HepG2 (cell line): ENCODE data around the gene SNU13. TPM values are rescaled to one million over a fixed set of nuclear protein-coding genes. Genes with fewer than 3 reads are reported as not detected.
A peak's percentile ranks its signal among the peaks of the same experiment; 100 is the strongest.

ENCODE experiments used
- ATAC-seq: fragments of 200-7000 bp; cut with Tn5 transposase; 3 replicates; pipeline ENCODE4 v1.9.1; 2020; ENCODE audit warnings: mild to moderate bottlenecking, moderate library complexity
- BruUV-seq: library from RNA; stranded (reverse); fragments of 400-500 nt; replicated peaks from 2 replicates; lab custom pipeline; 2021; lab: Mats Ljungman, UMichigan
- CTCF ChIA-PET: fragments of 300-600 bp; formaldehyde crosslinking; extraction: SDS; loops from one replicate; lab custom pipeline; 2021; ENCODE audit warnings: low total read pairs, inconsistent platforms, low intra/inter-chr PET ratio; lab: Yijun Ruan, JAX
- POLR2A ChIA-PET: fragments of 350-600 bp; sonication (Branson Sonifier 250); formaldehyde crosslinking; loops from one replicate; lab custom pipeline; 2020; ENCODE audit warnings: antibody characterized with exemption, inconsistent platforms; lab: Yijun Ruan, JAX
- DNase-seq: peaks from one replicate; pipeline ENCODE4 v3.0.0-alpha.2; 2015; ENCODE audit warnings: low spot score
- FAIRE-seq: peaks from 3 replicates; lab custom pipeline; 2011; peaks lifted over from hg19 to GRCh38; lab: Jason Lieb, UNC
- H2AFZ ChIP-seq: one replicate; pipeline ENCODE4 v1.6.1; 2011; ENCODE audit warnings: low read length, inconsistent platforms
- H3K27ac ChIP-seq: fragments of 300-600 bp; 3 replicates; pipeline ENCODE4 v1.8.0; 2011; ENCODE audit warnings: mixed run types, mild to moderate bottlenecking, mixed read lengths, low read length, inconsistent platforms; ENCODE audit not compliant: insufficient read depth; ENCODE audit errors: extremely low read length
- H3K27me3 ChIP-seq, 2 experiments: fragments of 200-600 bp in 1 of 2; 2 replicates in 1 of 2; 3 replicates in 1 of 2; pipeline versions ENCODE4 v1.6.0 to v1.8.0; 2011; ENCODE audit warnings: low read length in 2 of 2, mild to moderate bottlenecking in 2 of 2, moderate library complexity in 2 of 2, inconsistent platforms in 1 of 2; ENCODE audit not compliant: insufficient read depth in 2 of 2, control insufficient read depth in 1 of 2
- H3K36me3 ChIP-seq, 2 experiments: fragments of 200-600 bp in 1 of 2; replicated peaks in 1 of 2; 2 replicates in 1 of 2; 3 replicates in 1 of 2; pipeline versions ENCODE4 v1.5.1 to v1.8.0; 2011; ENCODE audit warnings: low read length in 2 of 2, inconsistent platforms in 1 of 2; ENCODE audit not compliant: insufficient read depth in 2 of 2, control insufficient read depth in 1 of 2
- H3K4me1 ChIP-seq: 2 replicates; pipeline ENCODE4 v1.5.1; 2012; ENCODE audit warnings: low read length, inconsistent platforms; ENCODE audit not compliant: insufficient read depth
- H3K4me2 ChIP-seq: 2 replicates; pipeline ENCODE4 v1.6.0; 2011; ENCODE audit warnings: low read depth, low read length, inconsistent platforms
- H3K4me3 ChIP-seq, 3 experiments: fragments of 200-600 bp in 1 of 3; sonication (generic), shearing (Covaris generic) in 1 of 3; replicated peaks in 1 of 3; 2 replicates each; pipeline ENCODE4 v1.5.1; 2011 to 2016; ENCODE audit warnings: low read length in 3 of 3, inconsistent platforms in 2 of 3, low read depth in 2 of 3, mild to moderate bottlenecking in 2 of 3, control low read depth in 1 of 3, mixed read lengths in 1 of 3; ENCODE audit not compliant: insufficient read depth in 1 of 3
- H3K79me2 ChIP-seq: one replicate; pipeline ENCODE4 v1.6.1; 2011; ENCODE audit warnings: low read length, inconsistent platforms; ENCODE audit not compliant: insufficient read depth
- H3K9ac ChIP-seq: 2 replicates; pipeline ENCODE4 v1.6.0; 2011; ENCODE audit warnings: mild to moderate bottlenecking, low read depth, low read length, inconsistent platforms; ENCODE audit not compliant: insufficient read depth
- H3K9me3 ChIP-seq: 2 replicates; pipeline ENCODE4 v1.5.1; 2012; ENCODE audit warnings: mild to moderate bottlenecking, low read length
- H4K20me1 ChIP-seq: 2 replicates; pipeline ENCODE4 v1.6.0; 2011; ENCODE audit warnings: inconsistent platforms, mild to moderate bottlenecking, low read length, moderate library complexity; ENCODE audit not compliant: insufficient read depth
- FOXM1 ChIP-seq: sonication (generic); formaldehyde crosslinking; IDR thresholded peaks from 2 replicates; pipeline ENCODE4 v1.5.0; 2020; ENCODE audit warnings: missing genetic modification reagents
- HNF4A ChIP-seq: sonication (generic); formaldehyde crosslinking; IDR thresholded peaks from 2 replicates; pipeline ENCODE4 v1.4.0; 2020; ENCODE audit warnings: missing genetic modification reagents
- SMC3 ChIP-seq: IDR thresholded peaks from 2 replicates; pipeline ENCODE4 v1.6.1; 2011; ENCODE audit warnings: low read length, improper control_type of control experiment
- ZNF572 ChIP-seq: sonication (generic); formaldehyde crosslinking; IDR thresholded peaks from 2 replicates; pipeline ENCODE4 v1.5.1; 2020; ENCODE audit warnings: mild to moderate bottlenecking, missing genetic modification reagents
- WGBS: methylation state at CpG from one replicate; pipeline ENCODE4 v1.1.6; 2017; ENCODE audit warnings: low lambda C conversion rate; 5-methylcytosine and 5-hydroxymethylcytosine counted together
- in situ Hi-C: cut with HindIII; loops from 2 replicates; pipeline ENCODE4 v1.10.0; 2017; ENCODE audit warnings: low pct_unique_long_range_greater_than_20kb; ENCODE audit not compliant: extremely low pct_ligation_motif_present
- intact Hi-C: fragments of 100-400 bp; cut with micrococcal nuclease; formaldehyde crosslinking; loops from one replicate; pipeline ENCODE4 v1.10.0; 2022; ENCODE audit not compliant: unreplicated experiment
- polyA plus RNA-seq, 8 experiments: library from polyadenylated mRNA; depleted of rRNA in 3 of 8; stranded (reverse) in 7 of 8; unstranded in 1 of 8; fragments of >200 nt; fragmentation: Illumina TruSeq in 4 of 8; extraction: Trizol in 4 of 8; gene quantifications; 2 replicates each; pipeline versions ENCODE4 v1.2.1 to v1.2.3, GENCODE V29; 2011 to 2016; ENCODE audit warnings: low read depth in 4 of 8, missing spikeins in 1 of 8, mixed read lengths in 1 of 8; ENCODE audit not compliant: insufficient read depth in 1 of 8
- total RNA-seq, 5 experiments: library from RNA; depleted of rRNA; stranded (reverse); fragments of >200 nt; fragmentation: Illumina TruSeq; extraction: Trizol; gene quantifications; 2 replicates each; pipeline ENCODE4 v1.2.3, GENCODE V29; 2016; ENCODE audit warnings: low read depth in 1 of 5
- TF ChIP-seq, protein P1 (sequence below): IDR thresholded peaks from 2 replicates; pipeline ENCODE4 v1.4.0; 2020; ENCODE audit warnings: mild to moderate bottlenecking, missing genetic modification reagents

SNU13 gene
- total and polyA plus RNA-seq, 2 of the 13 experiments (the other 11 are each of a cell fraction or from before 2014, with no cell fraction given), result 203 to 287 TPM

DNA sequence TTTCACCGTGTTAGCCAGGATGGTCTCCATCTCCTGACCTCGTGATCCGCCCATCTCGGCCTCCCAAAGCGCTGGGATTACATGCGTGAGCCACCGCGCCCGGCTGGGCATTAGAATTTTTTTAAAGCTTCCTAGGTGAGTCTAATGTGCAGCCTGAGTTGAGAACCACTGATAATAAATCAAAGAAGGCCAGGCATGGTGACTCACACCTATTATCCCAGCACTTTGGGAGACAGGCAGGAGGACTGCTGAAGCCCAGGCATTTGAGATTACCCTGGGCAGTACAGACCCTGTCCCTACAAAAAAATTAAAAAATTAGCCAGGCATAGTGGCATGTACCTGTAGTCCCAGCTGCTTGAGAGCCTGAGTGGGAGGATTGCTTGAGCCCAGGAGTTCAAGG, 24.3 kb upstream of the SNU13 start:
- DNase-seq, result peak; percentile 22
- FAIRE-seq, result no peak

More for the DNA sequence above, 24.3 kb upstream of the SNU13 start:
- TF ChIP-seq FOXM1 (CRISPR knock-in tag), result no peak
- TF ChIP-seq HNF4A, result peak; percentile 43; the same call in 1 of the 2 replicates
- no peak for TF ChIP-seq ZNF572 (CRISPR knock-in tag)
- no peak for TF ChIP-seq SMC3
- TF ChIP-seq, protein P1, sequence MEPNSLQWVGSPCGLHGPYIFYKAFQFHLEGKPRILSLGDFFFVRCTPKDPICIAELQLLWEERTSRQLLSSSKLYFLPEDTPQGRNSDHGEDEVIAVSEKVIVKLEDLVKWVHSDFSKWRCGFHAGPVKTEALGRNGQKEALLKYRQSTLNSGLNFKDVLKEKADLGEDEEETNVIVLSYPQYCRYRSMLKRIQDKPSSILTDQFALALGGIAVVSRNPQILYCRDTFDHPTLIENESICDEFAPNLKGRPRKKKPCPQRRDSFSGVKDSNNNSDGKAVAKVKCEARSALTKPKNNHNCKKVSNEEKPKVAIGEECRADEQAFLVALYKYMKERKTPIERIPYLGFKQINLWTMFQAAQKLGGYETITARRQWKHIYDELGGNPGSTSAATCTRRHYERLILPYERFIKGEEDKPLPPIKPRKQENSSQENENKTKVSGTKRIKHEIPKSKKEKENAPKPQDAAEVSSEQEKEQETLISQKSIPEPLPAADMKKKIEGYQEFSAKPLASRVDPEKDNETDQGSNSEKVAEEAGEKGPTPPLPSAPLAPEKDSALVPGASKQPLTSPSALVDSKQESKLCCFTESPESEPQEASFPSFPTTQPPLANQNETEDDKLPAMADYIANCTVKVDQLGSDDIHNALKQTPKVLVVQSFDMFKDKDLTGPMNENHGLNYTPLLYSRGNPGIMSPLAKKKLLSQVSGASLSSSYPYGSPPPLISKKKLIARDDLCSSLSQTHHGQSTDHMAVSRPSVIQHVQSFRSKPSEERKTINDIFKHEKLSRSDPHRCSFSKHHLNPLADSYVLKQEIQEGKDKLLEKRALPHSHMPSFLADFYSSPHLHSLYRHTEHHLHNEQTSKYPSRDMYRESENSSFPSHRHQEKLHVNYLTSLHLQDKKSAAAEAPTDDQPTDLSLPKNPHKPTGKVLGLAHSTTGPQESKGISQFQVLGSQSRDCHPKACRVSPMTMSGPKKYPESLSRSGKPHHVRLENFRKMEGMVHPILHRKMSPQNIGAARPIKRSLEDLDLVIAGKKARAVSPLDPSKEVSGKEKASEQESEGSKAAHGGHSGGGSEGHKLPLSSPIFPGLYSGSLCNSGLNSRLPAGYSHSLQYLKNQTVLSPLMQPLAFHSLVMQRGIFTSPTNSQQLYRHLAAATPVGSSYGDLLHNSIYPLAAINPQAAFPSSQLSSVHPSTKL (CRISPR knock-in tag), result no peak
- Histone ChIP-seq H3K79me2 (no peaks in the 10 kb centered on the region), H3K27me3 (peaks cover 1 to 2% of the 10 kb centered on the region in 2 experiments; a peak in 2 of 5 replicates), H3K36me3 (no peaks in the 10 kb centered on the region), H3K4me3 (no peak overlapping the region), H3K27ac (no peak overlapping the region), H3K9ac (no peak overlapping the region), H2AFZ (no peak overlapping the region), H3K4me2 (peak overlapping the region; percentile 41), H3K9me3 (no peaks in the 10 kb centered on the region), H4K20me1 (no peaks in the 10 kb centered on the region), H3K4me1 (peaks cover 18% of the 10 kb centered on the region)
- POLR2A ChIA-PET, result no interaction called here
- ATAC-seq, result peak; percentile 76
- BruUV-seq, result no TSS peak
- CTCF ChIA-PET, result no interaction called here
- in situ Hi-C loops (no loop called here), intact Hi-C loops (no loop called here)
- WGBS, result 51% methylated on average over 9 of the region's 9 CpGs
